Measurements from ENCODE around the gene KIAA0232.
"Not testable (repeated sequence)": the region's sequence is repeated elsewhere in the genome, so short reads cannot be mapped to it uniquely, and the experiment has no call there.

Gene KIAA0232

GRCh38 chr4:6824772-6825402 is 42.4 kb downstream of the KIAA0232 start:
- no peaks in the 10 kb centered on the region for H3K27me3 Mint-ChIP-seq
- no peak overlapping the region for H3K27ac Mint-ChIP-seq

GRCh38 chr4:6825403-6825802 is 42.9 kb downstream of the KIAA0232 start:
- peaks cover 0 to 4% of the 10 kb centered on the region in 2 donors for H3K9me3 Mint-ChIP-seq
- DNase-seq (no peak), ATAC-seq (replicated peaks) (no peak)
- H3K27me3 Mint-ChIP-seq, result no peaks in the 10 kb centered on the region
- H3K36me3 Mint-ChIP-seq, result peaks cover 21 to 30% of the 10 kb centered on the region in 2 donors
- H3K4me1 Mint-ChIP-seq, result peaks cover 3 to 8% of the 10 kb centered on the region in 2 donors
- H3K27ac Mint-ChIP-seq, result no peak overlapping the region
- no peak overlapping the region for H3K4me3 Mint-ChIP-seq

More at GRCh38 chr4:6824772-6825402, 42.4 kb downstream of the KIAA0232 start:
- Mint-ChIP-seq H3K4me1 (peaks cover 3 to 8% of the 10 kb centered on the region in 2 donors), H3K9me3 (peaks cover 3 to 7% of the 10 kb centered on the region in 2 donors), H3K36me3 (peaks cover 25 to 34% of the 10 kb centered on the region in 2 donors), H3K4me3 (no peak overlapping the region)
- DNase-seq (no peak), ATAC-seq (replicated peaks) (no peak)

GRCh38 chr4:6826781-6827508 is 44.4 kb downstream of the KIAA0232 start:
- DNase-seq (no peak), ATAC-seq (replicated peaks) (no peak)
- H3K27ac Mint-ChIP-seq, result no peak overlapping the region
- H3K27me3 Mint-ChIP-seq, result no peaks in the 10 kb centered on the region
- H3K9me3 Mint-ChIP-seq, result no peaks in the 10 kb centered on the region
- no peak overlapping the region for H3K4me3 Mint-ChIP-seq
- peaks cover 21 to 41% of the 10 kb centered on the region in 2 donors for H3K36me3 Mint-ChIP-seq
- H3K4me1 Mint-ChIP-seq, result peaks cover 3 to 8% of the 10 kb centered on the region in 2 donors

- no peak for ATAC-seq (replicated peaks)
- no peak overlapping the region for H3K27ac Mint-ChIP-seq
Observed at GRCh38 chr4:6829086-6829485, 46.6 kb downstream of the KIAA0232 start.

GRCh38 chr4:6834867-6835266 is 52.3 kb downstream of the KIAA0232 start:
- Mint-ChIP-seq H3K4me1 (no peaks in the 10 kb centered on the region), H3K27me3 (no peaks in the 10 kb centered on the region), H3K9me3 (peaks cover 4% of the 10 kb centered on the region in 2 donors), H3K27ac (no peak overlapping the region), H3K36me3 (peaks cover 27 to 53% of the 10 kb centered on the region in 2 donors), H3K4me3 (no peak overlapping the region)
- DNase-seq, result no peak
- ATAC-seq (replicated peaks), result no peak

More at GRCh38 chr4:6829086-6829485, 46.6 kb downstream of the KIAA0232 start:
- H3K9me3 Mint-ChIP-seq, result no peaks in the 10 kb centered on the region
- no peaks in the 10 kb centered on the region for H3K27me3 Mint-ChIP-seq
- H3K4me3 Mint-ChIP-seq, result no peak overlapping the region
- peaks cover 28 to 61% of the 10 kb centered on the region in 2 donors for H3K36me3 Mint-ChIP-seq
- peaks cover 3 to 8% of the 10 kb centered on the region in 2 donors for H3K4me1 Mint-ChIP-seq
- no peak for DNase-seq

- not testable (repeated sequence) for H3K27ac Mint-ChIP-seq; H3K4me3 Mint-ChIP-seq; H3K4me1 Mint-ChIP-seq; DNase-seq; H3K9me3 Mint-ChIP-seq; H3K27me3 Mint-ChIP-seq; ATAC-seq (replicated peaks)
- peaks cover 27 to 52% of the 10 kb centered on the region in 2 donors for H3K36me3 Mint-ChIP-seq
Observed at GRCh38 chr4:6835616-6836015, 53.1 kb downstream of the KIAA0232 start.

GRCh38 chr4:6837106-6837505 is 54.6 kb downstream of the KIAA0232 start:
- not testable (repeated sequence) for H3K4me3 Mint-ChIP-seq; ATAC-seq (replicated peaks); H3K27ac Mint-ChIP-seq; H3K4me1 Mint-ChIP-seq; H3K9me3 Mint-ChIP-seq; H3K27me3 Mint-ChIP-seq; DNase-seq
- peaks cover 24 to 41% of the 10 kb centered on the region in 2 donors for H3K36me3 Mint-ChIP-seq

- no peak for DNase-seq
- Mint-ChIP-seq H3K36me3 (peaks cover 29 to 33% of the 10 kb centered on the region in 2 donors), H3K4me3 (no peak overlapping the region), H3K9me3 (peaks cover 4% of the 10 kb centered on the region in 2 donors), H3K27ac (no peak overlapping the region), H3K4me1 (no peaks in the 10 kb centered on the region), H3K27me3 (no peaks in the 10 kb centered on the region)
- no peak for ATAC-seq (replicated peaks)
Observed at GRCh38 chr4:6839579-6839978, 57.1 kb downstream of the KIAA0232 start.

- peaks cover 4% of the 10 kb centered on the region in 2 donors for H3K9me3 Mint-ChIP-seq
- no peak overlapping the region for H3K27ac Mint-ChIP-seq
- no peak for DNase-seq
- H3K4me3 Mint-ChIP-seq, result no peak overlapping the region
- H3K36me3 Mint-ChIP-seq, result peaks cover 24 to 28% of the 10 kb centered on the region in 2 donors
- H3K27me3 Mint-ChIP-seq, result no peaks in the 10 kb centered on the region
- ATAC-seq (replicated peaks), result no peak
- no peaks in the 10 kb centered on the region for H3K4me1 Mint-ChIP-seq
Observed at GRCh38 chr4:6840062-6840976, 57.8 kb downstream of the KIAA0232 start.

- Mint-ChIP-seq H3K4me3 (no peak overlapping the region), H3K4me1 (peaks cover 0 to 1% of the 10 kb centered on the region in 2 donors), H3K36me3 (peaks cover 21 to 33% of the 10 kb centered on the region in 2 donors), H3K27me3 (no peaks in the 10 kb centered on the region), H3K27ac (no peak overlapping the region), H3K9me3 (no peaks in the 10 kb centered on the region)
- DNase-seq (no peak), ATAC-seq (replicated peaks) (no peak)
Observed at GRCh38 chr4:6845027-6845426, 62.5 kb downstream of the KIAA0232 start.

GRCh38 chr4:6845574-6845973 is 63.0 kb downstream of the KIAA0232 start:
- Mint-ChIP-seq H3K36me3 (peaks cover 24 to 38% of the 10 kb centered on the region in 2 donors), H3K9me3 (no peaks in the 10 kb centered on the region), H3K27me3 (no peaks in the 10 kb centered on the region), H3K27ac (no peak overlapping the region), H3K4me1 (peaks cover 0 to 1% of the 10 kb centered on the region in 2 donors), H3K4me3 (no peak overlapping the region)
- ATAC-seq (replicated peaks) (no peak), DNase-seq (no peak)

GRCh38 chr4:6847178-6847577 is 64.7 kb downstream of the KIAA0232 start:
- DNase-seq (no peak), ATAC-seq (replicated peaks) (no peak)
- Mint-ChIP-seq H3K4me1 (peaks cover 0 to 1% of the 10 kb centered on the region in 2 donors), H3K27me3 (no peaks in the 10 kb centered on the region), H3K36me3 (peaks cover 29 to 50% of the 10 kb centered on the region in 2 donors), H3K27ac (no peak overlapping the region), H3K4me3 (no peak overlapping the region), H3K9me3 (no peaks in the 10 kb centered on the region)

GRCh38 chr4:6848717-6849305 is 66.3 kb downstream of the KIAA0232 start:
- H3K27ac Mint-ChIP-seq, result no peak overlapping the region
- no peak overlapping the region for H3K4me3 Mint-ChIP-seq
- no peak for ATAC-seq (replicated peaks)
- H3K27me3 Mint-ChIP-seq, result no peaks in the 10 kb centered on the region
- no peak for DNase-seq
- peaks cover 6 to 12% of the 10 kb centered on the region in 2 donors for H3K4me1 Mint-ChIP-seq
- H3K9me3 Mint-ChIP-seq, result peaks cover 0 to 6% of the 10 kb centered on the region in 2 donors
- peaks cover 31 to 60% of the 10 kb centered on the region in 2 donors for H3K36me3 Mint-ChIP-seq

- Mint-ChIP-seq H3K36me3 (peaks cover 26 to 55% of the 10 kb centered on the region in 2 donors), H3K4me3 (no peak overlapping the region), H3K27ac (no peak overlapping the region), H3K27me3 (no peaks in the 10 kb centered on the region), H3K4me1 (peaks cover 13 to 18% of the 10 kb centered on the region in 2 donors), H3K9me3 (peaks cover 0 to 6% of the 10 kb centered on the region in 2 donors)
- ATAC-seq (replicated peaks) (no peak), DNase-seq (no peak)
Observed at GRCh38 chr4:6849691-6850090, 67.2 kb downstream of the KIAA0232 start.

All from stimulated activated naive B cell treated with anti-CD40 and anti-IgM and Interleukin-4, amounts not matched to agents 10 μg/mL and 1 μg/mL and 100 μg/mL, for 72 hours (primary cell).